GM18520 (cell line): ENCODE results near the gene FFAR4.

Experiments
- ATAC-seq: cut with Tn5 transposase; IDR thresholded peaks from one replicate; pipeline ENCODE4 v1.9.1; 2021; ENCODE audit not compliant: unreplicated experiment

Gene FFAR4

GRCh38 chr10:93570383-93570782 is 3.9 kb downstream of the FFAR4 start:
- ATAC-seq = no peak

DNA sequence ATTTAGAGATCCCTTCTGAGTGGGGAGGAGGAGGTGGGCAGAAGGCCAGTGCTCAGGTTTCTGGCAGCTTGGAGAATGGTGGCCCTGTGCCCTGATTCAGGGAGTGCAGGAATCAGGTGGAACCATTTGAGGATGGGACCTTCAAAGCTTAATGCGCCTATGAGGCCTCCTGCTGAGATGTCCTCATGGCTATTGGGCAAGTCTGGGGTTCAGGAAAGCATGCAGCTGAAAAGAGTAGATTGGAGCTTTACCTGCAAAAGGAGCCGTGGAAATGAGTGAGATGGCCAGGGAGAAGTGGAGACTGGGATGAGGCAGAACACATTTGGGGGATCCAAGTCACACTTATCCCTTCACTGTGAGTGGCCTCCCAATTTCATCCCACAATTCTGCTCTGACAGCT is 6.1 kb downstream of the FFAR4 start:
- no peak for ATAC-seq

DNA sequence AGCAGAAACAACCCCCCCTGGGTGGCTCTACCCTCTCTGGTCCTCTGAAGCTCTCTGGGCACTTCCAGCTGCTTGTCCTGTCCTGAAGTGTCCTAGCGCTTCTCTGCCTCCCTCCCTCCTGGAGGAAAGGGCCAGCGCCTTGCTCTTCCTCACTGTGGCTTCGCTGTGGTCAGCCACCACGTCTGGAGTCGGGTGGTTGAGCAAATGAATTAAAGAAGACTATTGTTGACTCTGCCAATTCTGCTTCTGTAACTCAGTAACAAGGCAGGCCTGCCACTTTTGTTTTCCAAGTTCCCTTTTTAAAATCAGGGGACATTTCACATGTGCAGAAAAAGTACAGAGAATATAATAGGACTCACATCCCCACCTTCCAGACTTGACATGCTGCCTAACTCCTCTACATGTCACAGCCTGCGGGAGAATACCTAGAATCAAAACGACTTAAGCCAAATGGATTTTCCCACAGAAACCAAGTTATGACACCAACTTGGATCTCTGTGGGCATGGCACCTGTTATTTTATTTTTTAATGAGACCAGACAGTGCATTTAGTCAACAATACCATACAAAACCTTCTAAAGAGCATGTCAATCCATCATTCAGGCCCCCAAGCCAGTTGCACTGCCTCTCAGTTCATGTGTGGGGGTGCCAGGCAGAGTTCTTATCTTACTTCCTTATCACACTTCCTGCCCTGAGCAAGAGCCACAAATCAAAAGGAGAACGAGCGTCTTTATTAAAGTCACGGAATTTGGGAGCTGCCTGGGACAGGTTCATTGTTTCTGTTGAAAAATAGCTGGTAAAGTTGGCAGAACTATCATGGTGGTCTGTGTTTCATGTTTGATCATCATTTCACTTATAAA is 6.8 kb downstream of the FFAR4 start:
- ATAC-seq = no peak

DNA sequence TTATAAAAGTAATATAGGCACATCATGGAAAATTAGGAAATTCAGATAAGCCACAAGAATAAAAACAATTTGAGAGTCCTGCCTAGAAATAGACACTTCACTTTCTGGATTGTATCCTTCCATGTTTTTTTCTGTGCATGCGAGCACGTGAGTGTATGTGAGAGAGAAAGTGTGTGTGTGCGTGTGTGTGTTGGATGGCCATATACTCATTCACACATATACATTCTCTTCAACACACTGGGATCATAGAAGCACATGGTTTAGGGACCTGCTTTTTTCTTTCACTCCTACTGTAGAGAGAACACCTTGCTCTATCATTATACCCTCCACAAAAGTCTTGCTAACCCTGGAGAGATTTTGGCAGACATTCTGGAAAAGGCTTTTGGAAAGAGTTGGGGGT is 7.5 kb downstream of the FFAR4 start:
- ATAC-seq = no peak

GRCh38 chr10:93576888-93577287 is 10.4 kb downstream of the FFAR4 start:
- no peak for ATAC-seq

DNA sequence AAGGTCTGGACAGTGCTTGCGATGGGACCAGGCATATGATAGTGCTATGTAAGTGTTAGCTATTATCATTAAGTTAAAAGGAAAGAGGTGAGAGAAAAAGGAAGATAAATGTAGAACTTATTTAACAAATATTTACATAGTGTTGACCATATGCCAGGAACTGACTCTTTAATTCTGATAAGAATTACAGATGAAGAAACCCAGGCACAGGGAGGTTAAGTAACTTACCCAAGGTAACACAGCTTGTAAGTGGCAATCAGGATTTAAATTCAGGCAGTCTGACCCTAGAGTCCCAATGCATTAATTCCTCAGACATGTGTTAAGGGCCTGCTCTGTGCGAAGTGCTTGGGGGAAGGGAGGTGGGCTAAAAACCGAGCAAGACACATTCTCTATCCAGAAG is 11.1 kb downstream of the FFAR4 start:
- no peak for ATAC-seq

DNA sequence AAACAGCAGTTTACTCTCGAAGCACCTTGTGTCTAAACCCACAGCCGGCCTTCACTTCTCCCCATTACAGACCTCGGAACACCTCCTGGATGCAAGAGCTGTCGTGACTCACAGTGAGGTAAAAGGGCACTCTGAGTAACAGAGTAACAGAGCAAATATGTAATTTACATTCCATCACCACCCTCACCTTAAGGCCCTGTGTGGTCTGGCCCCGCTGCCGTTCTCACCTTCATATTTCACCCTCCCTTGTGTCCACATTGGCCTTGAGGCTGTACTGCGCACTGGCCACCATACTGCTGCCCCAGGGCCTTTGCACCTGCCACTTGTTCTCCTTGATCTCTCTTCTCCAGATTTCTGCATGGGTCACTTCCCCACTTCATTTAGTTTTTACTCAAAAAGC is 12.6 kb downstream of the FFAR4 start:
- no peak for ATAC-seq

DNA sequence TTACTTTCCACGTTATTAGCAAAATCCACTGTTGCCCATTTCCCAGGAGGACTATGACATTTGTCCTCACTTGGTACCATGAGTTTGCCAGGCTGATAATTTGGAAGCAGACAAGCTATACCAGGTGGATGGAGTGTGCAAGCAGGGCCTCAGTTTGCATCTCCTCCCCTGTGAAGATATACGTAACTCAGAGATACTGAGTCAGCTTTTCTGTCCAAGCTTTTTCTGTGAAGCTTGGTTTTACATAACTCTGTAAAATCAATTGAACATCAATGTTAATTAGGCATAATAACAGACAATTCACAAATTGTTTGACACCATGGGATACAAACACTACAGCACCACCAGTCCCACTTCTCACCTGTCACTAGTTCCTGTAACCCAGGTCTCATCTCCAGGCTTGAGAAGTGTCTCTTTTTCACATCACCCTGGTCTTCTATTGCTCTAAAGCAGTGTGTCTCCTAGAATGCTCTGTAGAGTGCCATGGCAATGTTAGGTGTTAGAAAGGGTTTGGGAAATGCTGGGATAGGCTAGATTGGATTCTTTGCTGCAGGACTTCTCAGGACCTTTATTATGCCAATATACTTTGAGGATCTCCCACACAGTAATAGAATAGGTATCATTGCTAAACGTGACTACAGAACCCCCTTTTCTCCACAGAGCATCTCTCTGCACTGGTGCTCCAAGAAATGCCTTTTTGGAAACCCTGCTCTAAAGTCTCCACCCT is 13.7 kb downstream of the FFAR4 start:
- ATAC-seq = no peak

GRCh38 chr10:93580828-93581227 is 14.4 kb downstream of the FFAR4 start:
- ATAC-seq = no peak

DNA sequence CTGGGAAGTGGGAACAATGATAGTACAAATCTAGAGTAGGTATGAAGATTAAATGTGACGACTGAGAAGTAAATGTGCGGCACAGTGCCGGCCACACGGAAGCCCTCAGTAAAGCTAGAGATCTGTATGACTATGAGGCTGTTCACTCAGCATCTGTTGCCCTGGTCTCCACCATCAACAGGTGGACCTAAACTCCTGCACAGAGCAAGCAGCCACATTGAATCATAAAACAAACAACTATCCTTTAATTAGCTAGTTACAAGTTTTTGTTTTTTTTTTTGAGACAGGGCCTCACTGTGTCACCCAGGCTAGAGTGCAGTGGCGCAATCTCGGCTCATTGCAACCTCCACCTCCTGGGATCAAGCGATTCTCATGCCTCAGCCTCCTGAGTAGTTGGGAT is 18.0 kb downstream of the FFAR4 start:
- ATAC-seq = no peak

DNA sequence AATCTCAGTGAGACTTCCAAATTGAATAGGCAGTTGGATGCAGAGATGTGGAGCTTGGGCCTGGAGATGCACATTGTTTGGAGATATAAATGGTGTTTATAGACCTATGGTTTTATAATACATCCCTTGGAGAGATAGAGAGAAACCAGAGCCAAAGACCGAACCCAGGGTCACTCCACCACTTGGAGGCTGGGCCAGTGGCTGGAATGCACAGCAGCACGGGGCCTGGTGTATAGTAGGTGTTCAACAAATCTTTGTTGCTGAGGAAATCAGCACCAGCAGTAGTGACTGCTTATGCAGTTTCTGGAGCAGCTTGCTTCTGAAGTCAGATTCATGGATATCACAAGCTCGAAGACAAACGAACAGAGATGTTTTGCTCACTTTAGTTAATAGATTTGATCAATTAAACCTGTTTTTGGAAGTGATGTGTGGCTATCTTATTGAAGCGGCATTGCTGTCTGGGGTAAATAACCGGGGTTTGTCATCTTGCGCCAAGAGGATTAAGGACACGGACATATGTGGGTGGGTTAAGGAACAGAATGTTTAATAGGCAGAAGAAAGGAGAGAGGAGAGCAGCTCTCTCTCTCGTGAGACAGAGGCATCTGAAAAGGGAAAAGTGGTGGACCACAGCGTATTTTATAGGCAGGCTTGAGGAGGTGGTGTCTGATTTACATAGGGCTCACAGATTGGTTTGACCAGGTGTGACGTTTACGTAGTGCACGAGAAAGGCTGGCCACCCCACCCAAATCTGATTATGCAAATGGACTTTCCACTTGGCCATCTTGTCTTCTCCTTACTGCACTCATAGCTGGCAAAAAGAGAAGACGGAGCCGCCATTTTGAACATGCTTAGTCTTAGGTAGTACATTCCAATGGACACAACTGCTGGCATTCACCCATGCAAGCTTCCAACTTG is 23.4 kb downstream of the FFAR4 start:
- ATAC-seq = no peak

GRCh38 chr10:93590638-93591037 is 24.2 kb downstream of the FFAR4 start:
- no peak for ATAC-seq

DNA sequence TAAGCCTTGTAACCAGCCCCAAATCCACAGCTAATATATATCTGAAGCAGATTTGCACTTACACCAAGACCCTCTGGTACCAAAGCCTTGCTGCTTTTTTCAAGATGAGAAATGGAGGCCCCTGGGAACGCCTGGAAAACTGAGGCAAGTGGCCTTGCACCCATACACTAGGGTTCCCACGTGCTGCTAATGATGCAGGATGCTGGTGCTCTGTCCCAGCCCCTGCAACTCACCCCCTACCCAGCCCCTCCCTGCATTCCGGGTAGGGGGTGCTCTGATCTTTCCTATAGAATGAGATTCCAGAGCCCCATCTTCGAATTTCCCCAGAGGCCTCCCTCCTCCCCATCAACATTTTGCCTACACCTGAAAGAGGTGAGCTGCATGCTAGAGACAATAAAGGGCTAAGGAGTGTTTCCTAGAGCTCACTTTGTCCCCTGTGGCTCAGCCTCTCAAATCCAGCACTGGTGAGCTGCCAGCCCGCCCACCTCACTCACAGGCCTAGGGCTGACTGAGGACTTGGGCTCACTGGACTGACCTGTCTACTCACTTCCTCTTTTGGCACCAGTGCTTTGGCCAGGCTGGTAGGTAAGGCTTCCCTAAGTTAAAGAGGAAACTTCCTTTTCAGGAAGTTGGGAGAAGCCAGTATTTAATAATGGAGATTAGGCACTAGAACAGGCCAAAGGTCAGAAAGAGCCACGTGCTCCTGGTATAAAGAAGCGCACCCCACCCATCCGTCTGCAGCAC is 24.8 kb downstream of the FFAR4 start:
- ATAC-seq = no peak

GRCh38 chr10:93593254-93593653 is 26.8 kb downstream of the FFAR4 start:
- no peak for ATAC-seq

DNA sequence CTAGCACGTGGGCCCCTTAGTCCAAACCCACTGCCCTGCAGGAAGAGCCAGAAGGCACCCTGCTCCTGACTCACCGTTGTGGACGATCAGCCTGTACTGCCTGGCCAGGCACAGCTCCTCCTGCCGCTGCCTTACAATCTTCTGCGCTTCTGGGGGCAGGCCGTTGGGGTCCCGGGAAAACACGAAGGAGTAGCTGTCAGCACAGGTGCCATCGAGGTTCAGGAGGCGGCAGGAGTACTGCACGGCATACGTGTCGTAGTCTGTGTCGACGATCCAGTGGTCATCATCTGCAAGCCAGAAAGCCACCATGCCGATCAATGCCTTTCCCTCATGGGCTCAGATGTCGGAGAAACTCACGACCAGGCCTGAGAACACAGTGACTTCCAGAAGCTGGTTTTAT is 27.3 kb downstream of the FFAR4 start:
- ATAC-seq = no peak

GRCh38 chr10:93594518-93594917 is 28.1 kb downstream of the FFAR4 start:
- no peak for ATAC-seq

GRCh38 chr10:93595378-93596161 is 29.1 kb downstream of the FFAR4 start:
- no peak for ATAC-seq

DNA sequence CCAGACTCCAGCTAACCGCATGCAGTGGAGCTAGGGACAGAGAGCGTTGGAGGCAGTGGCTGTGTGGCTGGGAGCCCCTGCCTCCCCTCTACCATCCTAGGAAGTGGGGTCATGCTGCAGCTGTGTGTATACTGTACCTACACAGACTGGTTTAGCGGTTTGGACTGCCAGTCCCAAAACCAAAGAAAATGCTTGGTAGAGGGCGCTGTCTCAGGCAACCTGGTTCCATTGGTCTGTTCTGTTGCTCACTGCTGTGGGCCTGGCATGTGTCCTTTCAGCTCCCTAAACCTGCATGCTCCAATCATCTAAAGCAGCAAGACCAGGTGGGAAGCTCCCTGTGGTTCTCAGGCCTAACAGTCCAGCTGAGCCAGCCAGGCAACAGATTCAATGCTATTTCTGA is 30.1 kb downstream of the FFAR4 start:
- ATAC-seq = no peak

- no peak for ATAC-seq
Measured at GRCh38 chr10:93597075-93597599, 30.7 kb downstream of the FFAR4 start.

DNA sequence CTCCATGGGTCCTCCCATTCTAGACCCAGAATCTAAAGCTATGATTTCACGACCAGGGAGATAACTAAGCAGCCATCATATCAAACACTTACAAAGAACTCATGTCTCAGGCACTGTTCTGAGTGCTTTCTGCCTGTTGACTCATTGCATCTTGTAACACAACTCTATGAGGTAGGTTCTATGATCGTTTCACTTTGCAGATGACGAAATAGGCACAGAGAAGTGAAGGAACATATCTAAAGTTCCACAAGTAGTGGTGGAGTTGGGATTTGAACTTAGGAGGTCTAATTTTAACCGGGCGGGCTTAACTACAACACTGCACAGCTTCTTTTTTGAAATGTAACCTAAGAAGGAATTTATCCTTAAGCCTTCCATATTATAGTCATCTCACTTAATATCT is 31.7 kb downstream of the FFAR4 start:
- ATAC-seq = no peak
